HepG2 (cell line): Measurements from ENCODE around the gene DOK1. TPM values are rescaled to one million over a fixed set of nuclear protein-coding genes. Genes with fewer than 3 reads are reported as not detected.

Experiments
- ATAC-seq: fragments of 200-7000 bp; cut with Tn5 transposase; 3 replicates; pipeline ENCODE4 v1.9.1; 2020; ENCODE audit warnings: mild to moderate bottlenecking, moderate library complexity
- BruUV-seq: library from RNA; stranded (reverse); fragments of 400-500 nt; replicated peaks from 2 replicates; lab custom pipeline; 2021; lab: Mats Ljungman, UMichigan
- CTCF ChIA-PET: fragments of 300-600 bp; formaldehyde crosslinking; extraction: SDS; loops from one replicate; lab custom pipeline; 2021; ENCODE audit warnings: low total read pairs, inconsistent platforms, low intra/inter-chr PET ratio; lab: Yijun Ruan, JAX
- POLR2A ChIA-PET: fragments of 350-600 bp; sonication (Branson Sonifier 250); formaldehyde crosslinking; loops from one replicate; lab custom pipeline; 2020; ENCODE audit warnings: antibody characterized with exemption, inconsistent platforms; lab: Yijun Ruan, JAX
- DNase-seq: peaks from one replicate; pipeline ENCODE4 v3.0.0-alpha.2; 2015; ENCODE audit warnings: low spot score
- FAIRE-seq: peaks from 3 replicates; lab custom pipeline; 2011; peaks lifted over from hg19 to GRCh38; lab: Jason Lieb, UNC
- H2AFZ ChIP-seq: one replicate; pipeline ENCODE4 v1.6.1; 2011; ENCODE audit warnings: low read length, inconsistent platforms
- H3K27ac ChIP-seq: fragments of 300-600 bp; 3 replicates; pipeline ENCODE4 v1.8.0; 2011; ENCODE audit warnings: mixed run types, mild to moderate bottlenecking, mixed read lengths, low read length, inconsistent platforms; ENCODE audit not compliant: insufficient read depth; ENCODE audit errors: extremely low read length
- H3K27me3 ChIP-seq, 2 experiments: fragments of 200-600 bp in 1 of 2; 2 replicates in 1 of 2; 3 replicates in 1 of 2; pipeline versions ENCODE4 v1.6.0 to v1.8.0; 2011; ENCODE audit warnings: low read length in 2 of 2, mild to moderate bottlenecking in 2 of 2, moderate library complexity in 2 of 2, inconsistent platforms in 1 of 2; ENCODE audit not compliant: insufficient read depth in 2 of 2, control insufficient read depth in 1 of 2
- H3K36me3 ChIP-seq, 2 experiments: fragments of 200-600 bp in 1 of 2; replicated peaks in 1 of 2; 2 replicates in 1 of 2; 3 replicates in 1 of 2; pipeline versions ENCODE4 v1.5.1 to v1.8.0; 2011; ENCODE audit warnings: low read length in 2 of 2, inconsistent platforms in 1 of 2; ENCODE audit not compliant: insufficient read depth in 2 of 2, control insufficient read depth in 1 of 2
- H3K4me1 ChIP-seq: 2 replicates; pipeline ENCODE4 v1.5.1; 2012; ENCODE audit warnings: low read length, inconsistent platforms; ENCODE audit not compliant: insufficient read depth
- H3K4me2 ChIP-seq: 2 replicates; pipeline ENCODE4 v1.6.0; 2011; ENCODE audit warnings: low read depth, low read length, inconsistent platforms
- H3K4me3 ChIP-seq, 3 experiments: fragments of 200-600 bp in 1 of 3; sonication (generic), shearing (Covaris generic) in 1 of 3; replicated peaks in 1 of 3; 2 replicates each; pipeline ENCODE4 v1.5.1; 2011 to 2016; ENCODE audit warnings: low read length in 3 of 3, inconsistent platforms in 2 of 3, low read depth in 2 of 3, mild to moderate bottlenecking in 2 of 3, control low read depth in 1 of 3, mixed read lengths in 1 of 3; ENCODE audit not compliant: insufficient read depth in 1 of 3
- H3K79me2 ChIP-seq: one replicate; pipeline ENCODE4 v1.6.1; 2011; ENCODE audit warnings: low read length, inconsistent platforms; ENCODE audit not compliant: insufficient read depth
- H3K9ac ChIP-seq: 2 replicates; pipeline ENCODE4 v1.6.0; 2011; ENCODE audit warnings: mild to moderate bottlenecking, low read depth, low read length, inconsistent platforms; ENCODE audit not compliant: insufficient read depth
- H3K9me3 ChIP-seq: 2 replicates; pipeline ENCODE4 v1.5.1; 2012; ENCODE audit warnings: mild to moderate bottlenecking, low read length
- H4K20me1 ChIP-seq: 2 replicates; pipeline ENCODE4 v1.6.0; 2011; ENCODE audit warnings: inconsistent platforms, mild to moderate bottlenecking, low read length, moderate library complexity; ENCODE audit not compliant: insufficient read depth
- NFE2 ChIP-seq: sonication (generic); formaldehyde crosslinking; IDR thresholded peaks from 2 replicates; pipeline ENCODE4 v1.4.0; 2020; ENCODE audit warnings: missing genetic modification reagents
- NFE2L2 ChIP-seq: fragments of 150-350 bp; IDR thresholded peaks from 2 replicates; pipeline ENCODE4 v1.6.1; 2014; ENCODE audit warnings: low read length
- SOX5 ChIP-seq: IDR thresholded peaks from 2 replicates; pipeline ENCODE4 v1.6.1; 2016; ENCODE audit warnings: borderline replicate concordance
- ZNF225 ChIP-seq: sonication (generic); formaldehyde crosslinking; IDR thresholded peaks from 2 replicates; pipeline ENCODE4 v1.4.0; 2020; ENCODE audit warnings: mild to moderate bottlenecking, missing genetic modification reagents
- ZNF687 ChIP-seq: sonication (generic); formaldehyde crosslinking; IDR thresholded peaks from 2 replicates; pipeline ENCODE4 v1.5.1; 2020; ENCODE audit warnings: mild to moderate bottlenecking, missing genetic modification reagents, moderate library complexity
- WGBS: methylation state at CpG from one replicate; pipeline ENCODE4 v1.1.6; 2017; ENCODE audit warnings: low lambda C conversion rate; 5-methylcytosine and 5-hydroxymethylcytosine counted together
- in situ Hi-C: cut with HindIII; loops from 2 replicates; pipeline ENCODE4 v1.10.0; 2017; ENCODE audit warnings: low pct_unique_long_range_greater_than_20kb; ENCODE audit not compliant: extremely low pct_ligation_motif_present
- intact Hi-C: fragments of 100-400 bp; cut with micrococcal nuclease; formaldehyde crosslinking; loops from one replicate; pipeline ENCODE4 v1.10.0; 2022; ENCODE audit not compliant: unreplicated experiment
- polyA plus RNA-seq, 8 experiments: library from polyadenylated mRNA; depleted of rRNA in 3 of 8; stranded (reverse) in 7 of 8; unstranded in 1 of 8; fragments of >200 nt; fragmentation: Illumina TruSeq in 4 of 8; extraction: Trizol in 4 of 8; gene quantifications; 2 replicates each; pipeline versions ENCODE4 v1.2.1 to v1.2.3, GENCODE V29; 2011 to 2016; ENCODE audit warnings: low read depth in 4 of 8, missing spikeins in 1 of 8, mixed read lengths in 1 of 8; ENCODE audit not compliant: insufficient read depth in 1 of 8
- total RNA-seq, 5 experiments: library from RNA; depleted of rRNA; stranded (reverse); fragments of >200 nt; fragmentation: Illumina TruSeq; extraction: Trizol; gene quantifications; 2 replicates each; pipeline ENCODE4 v1.2.3, GENCODE V29; 2016; ENCODE audit warnings: low read depth in 1 of 5

Gene DOK1
- total and polyA plus RNA-seq, 2 of the 13 experiments (the other 11 are each of a cell fraction or from before 2014, with no cell fraction given), result 0.53 to 0.74 TPM

- H3K79me2 ChIP-seq, result no peaks in the 10 kb centered on the region
- TF ChIP-seq SOX5 (no peak), ZNF225 (no peak), ZNF687 (CRISPR knock-in tag) (no peak), NFE2L2 (peak; percentile 60; the same call in 1 of the 2 replicates), NFE2 (CRISPR knock-in tag) (peak; percentile 56)
- TF ChIP-seq, all 625 proteins: peak for 2
- ChIA-PET CTCF (no interaction called here), POLR2A (interaction anchor here (1.6 kb wide), 1 partner anchor 58 kb away, joined by 4 read pairs; the partner anchor contains the start of gene DQX1)
- in situ Hi-C loops (loop anchor here (5.0 kb wide), 1 partner anchor 102 kb away; the partner anchor contains the start of genes CCDC142 and TTC31), intact Hi-C loops (no loop called here)
- Histone ChIP-seq H3K4me3 (no peak overlapping the region), H4K20me1 (no peaks in the 10 kb centered on the region), H3K36me3 (no peaks in the 10 kb centered on the region), H3K4me1 (peaks cover 20% of the 10 kb centered on the region), H3K27me3 (peaks cover 0 to 9% of the 10 kb centered on the region in 2 experiments; a peak in 2 of 5 replicates), H3K27ac (no peak overlapping the region), H3K9ac (no peak overlapping the region), H3K9me3 (no peaks in the 10 kb centered on the region), H3K4me2 (no peak overlapping the region), H2AFZ (no peak overlapping the region)
- ATAC-seq, result no peak
- no peak for FAIRE-seq
- 8% methylated on average over 2 of the region's 2 CpGs for WGBS
- no TSS peak for BruUV-seq
- no peak for DNase-seq
These were observed 29.6 kb downstream of the DOK1 start for GRCh38 chr2:74584088-74584645.
